Right ventricle myocardium inferior (tissue), 1 donor: ENCODE data around the gene BANP. TPM values are rescaled to one million over a fixed set of nuclear protein-coding genes. Genes with fewer than 3 reads are reported as not detected.
"Not testable (repeated sequence)": the region's sequence is repeated elsewhere in the genome, so short reads cannot be mapped to it uniquely, and the experiment has no call there.

ENCODE experiments used
- ATAC-seq: fragments of 200-7000 bp; cut with Tn5 transposase; one replicate; pipeline ENCODE4 v1.9.1; 2020; ENCODE audit warnings: mild to moderate bottlenecking, moderate library complexity
- DNase-seq: peaks from one replicate; pipeline ENCODE4 v3.0.0; 2021; ENCODE audit errors: missing footprints
- intact Hi-C: fragments of 100-400 bp; cut with DNase I; formaldehyde crosslinking; loops from one replicate; pipeline ENCODE4 v1.11.0; 2022
- long read RNA-seq: library from polyadenylated mRNA; unstranded; transcript quantifications from one replicate; pipeline ENCODE4 v2.0.0, GENCODE V29; 2021
- total RNA-seq: library from RNA; stranded (reverse); fragmentation: NEBNext Ultra II Directional; extraction: Animal tissue kit (Norgen Biotek cat#: 25700); gene quantifications from one replicate; pipeline ENCODE4 v1.2.1, GENCODE V29; 2021
- donor health status: DM: no; HTN: yes; CAD: no; lungs with severe emphysema.

BANP gene
- 12.8 TPM for total RNA-seq
- long read RNA-seq, partial matches to known transcripts = 2 of 24 reads
- long read RNA-seq, other reads (novel, unspliced or antisense) = 18 of 24 reads

DNA sequence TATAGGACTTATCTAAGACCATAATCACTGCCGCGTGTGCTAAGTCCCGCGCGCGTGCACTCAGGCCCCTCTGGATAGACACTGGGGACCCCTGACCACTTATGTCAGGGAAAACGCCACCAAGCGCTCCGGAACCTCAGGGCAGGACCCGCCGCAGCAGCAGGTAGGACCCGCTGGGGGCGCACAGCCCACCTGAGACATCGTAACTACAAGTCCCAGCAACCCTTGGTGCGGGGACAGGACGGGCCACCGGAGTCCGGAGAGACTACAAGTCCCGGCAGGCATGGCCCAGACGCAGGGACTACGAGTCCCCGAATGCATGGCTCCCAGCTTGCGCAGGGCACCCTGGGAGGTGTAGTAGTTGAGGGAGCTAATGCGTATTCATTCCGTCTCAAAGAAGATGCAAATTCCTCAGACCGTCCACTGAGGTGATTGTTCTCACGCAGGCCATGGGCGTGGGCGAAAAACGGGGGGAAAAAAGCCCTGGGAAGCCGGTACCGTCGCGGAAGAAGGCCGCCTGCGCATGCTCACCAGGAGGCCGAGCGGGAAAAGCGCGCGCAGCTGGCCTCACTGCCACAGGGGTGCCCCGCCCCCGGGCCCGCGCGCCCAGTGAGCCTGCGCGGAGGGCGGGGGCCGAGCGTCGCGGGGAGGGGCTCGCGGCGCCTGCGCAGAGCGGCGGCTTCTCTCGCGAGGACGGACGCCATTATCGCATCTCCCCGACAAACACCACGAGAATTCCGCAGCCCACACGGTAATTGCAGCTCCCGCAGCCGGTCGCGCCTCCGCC, at the start of gene BANP:
TSS of gene BANP (plus strand) at position 670 of the 787 bp plus-strand sequence. CDS start 23,682 bp downstream, outside the sequence.
- peak; percentile 98 for ATAC-seq
- DNase-seq = peak; percentile 99
- intact Hi-C loops = no loop called here

- ATAC-seq, DNase-seq, intact Hi-C loops: not testable (repeated sequence)
These were observed 46.3 kb upstream of the BANP start for GRCh38 chr16:87904963-87905362.

DNA sequence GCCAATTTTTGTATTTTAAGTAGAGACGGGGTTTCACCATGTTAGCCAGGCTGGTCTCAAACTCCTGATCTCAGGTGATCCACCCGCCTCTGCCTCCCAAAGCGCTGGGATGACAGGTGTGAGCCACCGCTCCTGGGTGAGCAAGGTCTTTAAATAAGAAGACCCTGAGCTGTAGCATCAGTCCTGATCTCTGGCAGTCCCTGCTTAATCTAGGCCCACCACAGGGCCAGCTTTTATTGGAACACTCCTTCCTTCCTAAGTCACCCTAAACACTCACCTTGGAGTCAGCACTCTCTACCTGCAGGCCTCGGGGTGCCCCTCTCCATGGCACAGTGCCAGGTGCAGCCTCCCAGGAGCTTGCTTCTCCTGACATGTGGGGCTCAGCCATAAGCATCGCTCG, 45.7 kb upstream of the BANP start:
- ATAC-seq, DNase-seq, intact Hi-C loops: not testable (repeated sequence)

DNA sequence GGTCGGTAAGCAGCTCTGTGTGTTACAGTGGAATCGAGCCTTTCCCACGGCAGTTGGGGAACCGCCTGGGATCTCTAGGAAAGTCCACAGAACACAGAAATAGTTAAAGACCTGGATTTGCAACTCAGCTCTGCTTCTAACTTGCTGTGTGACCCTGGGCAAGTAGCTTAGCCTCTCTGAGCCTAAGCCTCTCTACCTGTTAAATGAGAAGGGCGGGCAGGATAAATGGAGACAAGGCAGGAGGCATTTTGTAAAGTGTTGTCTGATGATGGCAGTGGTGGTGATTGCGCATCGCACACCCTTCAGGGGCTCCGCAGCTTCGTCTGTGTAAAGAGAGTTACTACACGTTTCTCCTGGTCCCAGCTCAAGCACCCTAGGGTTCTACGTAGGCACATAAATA, 43.1 kb upstream of the BANP start:
- ATAC-seq, DNase-seq, intact Hi-C loops: not testable (repeated sequence)

- ATAC-seq (peak; percentile 30), DNase-seq (peak; percentile 88)
- intact Hi-C loops = not testable (repeated sequence)
These were observed 41.9 kb upstream of the BANP start for GRCh38 chr16:87909203-87909935.

DNA sequence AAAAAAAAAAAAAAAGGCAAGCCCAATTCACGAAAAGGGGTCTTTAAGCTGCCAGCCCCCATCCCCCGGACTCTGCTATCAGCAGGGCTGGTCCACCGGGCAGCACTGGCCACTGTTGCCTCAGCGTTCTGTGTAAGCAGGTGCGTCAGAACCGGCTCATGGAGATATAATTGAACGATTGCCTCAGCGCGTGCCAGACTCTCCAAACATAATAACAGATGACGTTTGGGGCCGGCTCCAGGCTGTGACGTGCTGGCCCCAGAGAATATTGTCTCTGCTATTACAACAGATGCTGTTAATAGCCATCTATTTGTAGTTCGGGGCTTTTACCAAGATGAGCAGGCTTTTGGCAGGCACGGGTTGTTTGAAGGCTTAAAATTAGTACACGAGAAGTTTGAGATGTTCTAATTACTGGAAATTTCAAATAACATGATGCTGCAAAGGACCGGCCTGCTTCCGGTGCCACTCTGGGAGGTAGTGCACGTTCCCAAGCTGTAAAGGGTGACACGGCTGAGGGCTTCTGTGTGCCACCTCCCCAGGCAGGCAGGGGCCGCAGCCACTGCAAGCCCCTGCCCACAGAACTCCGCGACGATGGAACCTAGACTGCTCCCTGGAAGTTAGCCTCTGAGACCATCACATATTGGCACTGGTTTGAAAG, 40.0 kb upstream of the BANP start:
- ATAC-seq (peak; percentile 94), DNase-seq (peak; percentile 80)
- intact Hi-C loops = not testable (repeated sequence)

DNA sequence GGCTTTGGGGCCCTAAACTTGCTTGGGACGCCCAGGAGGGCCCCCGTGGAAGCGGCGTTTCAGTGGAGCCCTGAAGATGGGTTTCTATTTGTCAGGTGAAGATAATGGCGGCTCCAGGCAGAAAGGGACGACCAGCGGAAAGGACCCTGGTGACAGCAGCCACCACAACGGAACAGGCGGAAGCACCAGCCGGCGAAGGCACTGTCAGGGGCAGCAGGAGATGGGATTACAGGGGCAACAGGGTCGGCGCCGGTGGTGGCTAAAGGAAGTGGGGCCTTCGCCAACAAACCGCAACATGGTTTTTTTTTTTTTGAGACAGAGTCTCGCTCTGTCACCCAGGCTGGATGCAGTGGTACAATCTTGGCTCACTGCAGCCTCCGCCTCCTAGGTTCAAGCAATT, 38.5 kb upstream of the BANP start:
- ATAC-seq, intact Hi-C loops, DNase-seq: not testable (repeated sequence)

DNA sequence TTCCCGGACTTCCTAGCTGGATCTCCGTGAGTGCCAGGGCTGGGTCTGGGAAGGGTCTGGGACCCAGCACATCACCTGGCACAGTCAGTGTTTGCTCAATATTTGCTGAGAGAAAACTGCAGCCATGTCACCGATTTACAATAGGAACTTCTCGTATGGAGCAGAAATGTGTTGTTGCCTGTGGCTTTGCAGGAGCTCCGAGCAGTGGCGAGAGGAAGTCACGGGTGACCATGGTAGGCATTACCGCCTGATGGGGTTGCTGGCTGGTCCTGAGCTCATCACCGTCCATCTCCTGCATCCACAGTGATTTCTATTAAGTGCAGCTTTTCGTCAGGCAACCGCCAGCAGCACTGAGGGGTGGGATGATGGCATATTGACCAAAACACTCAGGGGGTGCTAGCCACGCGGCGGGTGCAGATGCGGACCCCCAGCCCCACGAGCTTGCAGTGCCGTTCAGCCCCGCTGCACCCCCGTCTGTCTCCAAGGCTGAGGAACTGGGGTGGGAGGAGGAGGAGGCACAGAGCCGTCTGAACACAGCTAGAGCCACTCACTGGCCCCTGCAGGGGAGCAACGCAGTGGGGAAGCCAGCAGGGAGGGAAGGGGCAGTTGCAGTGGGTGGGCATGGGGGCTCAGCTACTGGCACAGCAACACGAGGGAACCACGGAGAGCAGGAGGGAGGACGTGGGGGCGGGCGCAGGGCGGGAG, 37.1 kb upstream of the BANP start:
- DNase-seq, intact Hi-C loops, ATAC-seq: not testable (repeated sequence)

DNA sequence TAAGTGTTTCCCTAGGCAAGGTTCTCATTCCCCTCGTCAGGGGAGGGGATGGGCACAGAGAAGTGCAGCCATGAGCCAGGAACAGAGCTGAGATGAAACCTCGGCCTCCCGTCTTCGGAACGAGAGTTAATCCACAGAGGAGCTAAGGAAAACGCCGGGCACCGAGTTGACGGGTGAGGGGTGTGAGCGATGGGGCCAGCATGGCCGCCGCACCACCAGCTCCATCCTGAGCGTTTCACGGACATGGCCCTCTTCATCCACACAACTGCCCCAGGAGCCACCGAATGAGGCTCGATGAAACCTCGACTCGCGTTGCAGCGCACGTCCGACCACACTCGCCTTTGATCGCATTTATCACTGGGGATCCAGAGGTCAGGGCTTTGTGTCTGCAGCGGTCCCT, 36.4 kb upstream of the BANP start:
- ATAC-seq (no peak), DNase-seq (no peak)
- intact Hi-C loops = no loop called here

- intact Hi-C loops = no loop called here
- no peak for ATAC-seq
- no peak for DNase-seq
These were observed 33.7 kb upstream of the BANP start for GRCh38 chr16:87917503-87917902.

GRCh38 chr16:87918338-87918737, 32.9 kb upstream of the BANP start:
- intact Hi-C loops = no loop called here
- DNase-seq (no peak), ATAC-seq (no peak)

- peak; percentile 56 for ATAC-seq
- intact Hi-C loops = no loop called here
- DNase-seq = no peak
These were observed 32.2 kb upstream of the BANP start for GRCh38 chr16:87918866-87919680.

- no peak for ATAC-seq
- intact Hi-C loops = no loop called here
- no peak for DNase-seq
These were observed 31.6 kb upstream of the BANP start for GRCh38 chr16:87919681-87919994.

DNA sequence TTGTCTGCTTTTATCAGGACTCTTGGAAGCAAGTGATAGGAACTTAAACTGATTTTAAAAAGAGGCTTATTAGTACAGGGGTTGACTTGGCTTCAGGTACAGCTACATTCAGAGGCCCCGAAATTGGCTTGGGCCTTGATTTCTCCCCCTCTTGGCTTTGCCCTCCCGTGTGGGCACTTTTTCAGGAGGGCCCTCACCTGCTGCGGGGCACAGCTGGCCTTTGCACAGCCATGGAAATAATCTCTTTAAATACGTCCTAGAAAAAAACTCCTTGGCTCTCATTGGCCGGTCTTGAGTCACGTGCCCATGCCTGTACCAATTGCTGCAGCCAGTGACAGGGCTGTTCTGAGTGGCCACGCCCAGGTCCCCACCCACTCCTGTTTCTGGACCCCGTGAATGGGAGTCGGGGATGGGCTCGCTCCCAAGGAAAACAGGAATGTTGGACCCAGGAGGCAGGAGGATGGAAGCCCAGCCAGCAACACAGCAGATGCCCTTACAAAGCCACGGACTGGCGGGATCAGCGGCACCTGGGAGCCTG, 29.9 kb upstream of the BANP start:
- intact Hi-C loops = no loop called here
- ATAC-seq = no peak
- DNase-seq = no peak

- intact Hi-C loops = no loop called here
- DNase-seq (no peak), ATAC-seq (peak; percentile 65)
These were observed 28.9 kb upstream of the BANP start for GRCh38 chr16:87922250-87922871.

DNA sequence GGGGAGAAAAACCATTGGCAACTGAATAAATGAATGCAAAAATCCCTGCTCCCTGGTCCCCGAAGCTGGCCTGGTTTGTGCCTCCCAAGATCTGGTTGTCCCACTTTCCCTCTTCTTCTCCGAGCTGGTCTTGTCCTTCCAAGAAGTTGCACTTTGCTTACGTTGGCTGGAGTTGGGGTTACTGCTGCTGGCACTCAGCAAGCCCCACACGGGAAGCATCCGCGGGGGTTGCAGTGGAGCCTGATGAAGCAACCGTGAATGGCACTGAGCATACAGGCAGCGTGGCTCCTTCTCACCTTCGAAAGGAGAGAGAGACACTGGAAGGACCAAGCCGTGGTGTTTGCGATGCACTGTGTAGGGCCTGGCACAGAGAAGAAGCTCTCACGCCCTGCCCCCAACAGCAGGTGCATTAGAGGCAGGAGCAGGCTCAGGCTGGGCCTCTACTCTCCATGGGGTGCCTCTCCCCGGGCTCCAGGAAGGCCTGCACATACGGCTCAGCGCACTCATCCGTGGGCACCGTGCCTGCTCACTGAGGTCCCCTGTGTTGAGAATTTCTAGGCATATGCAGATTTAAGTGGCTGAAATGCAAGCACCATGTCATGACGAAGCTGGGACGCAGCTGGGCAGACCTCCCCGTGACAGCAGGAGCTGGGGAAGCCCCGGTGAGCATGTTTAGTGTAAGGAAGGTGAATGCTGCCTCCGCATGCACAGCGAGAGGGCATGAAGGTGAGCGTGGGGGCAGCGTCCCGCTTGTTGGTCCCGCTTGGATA, 27.0 kb upstream of the BANP start:
- ATAC-seq (no peak), DNase-seq (no peak)
- intact Hi-C loops = no loop called here
